OCI-LY3 (cell line): Measurements from ENCODE around the gene YPEL4.

Experiments used
- EZH2phosphoT487 ChIP-seq: fragments of 200-600 bp; shearing (Covaris generic); IDR thresholded peaks from 2 replicates; pipeline ENCODE4 v1.6.1; 2018; ENCODE audit warnings: antibody characterized with exemption, mixed run types, low read depth
- TF ChIP-seq, protein P1 (sequence below): fragments of 200-600, 300-600 bp; sonication (generic); IDR thresholded peaks from 2 replicates; pipeline ENCODE4 v1.5.1; 2014; ENCODE audit warnings: antibody characterized with exemption, low read length, low read depth

- no peak for TF ChIP-seq EZH2phosphoT487
- TF ChIP-seq, protein P1, sequence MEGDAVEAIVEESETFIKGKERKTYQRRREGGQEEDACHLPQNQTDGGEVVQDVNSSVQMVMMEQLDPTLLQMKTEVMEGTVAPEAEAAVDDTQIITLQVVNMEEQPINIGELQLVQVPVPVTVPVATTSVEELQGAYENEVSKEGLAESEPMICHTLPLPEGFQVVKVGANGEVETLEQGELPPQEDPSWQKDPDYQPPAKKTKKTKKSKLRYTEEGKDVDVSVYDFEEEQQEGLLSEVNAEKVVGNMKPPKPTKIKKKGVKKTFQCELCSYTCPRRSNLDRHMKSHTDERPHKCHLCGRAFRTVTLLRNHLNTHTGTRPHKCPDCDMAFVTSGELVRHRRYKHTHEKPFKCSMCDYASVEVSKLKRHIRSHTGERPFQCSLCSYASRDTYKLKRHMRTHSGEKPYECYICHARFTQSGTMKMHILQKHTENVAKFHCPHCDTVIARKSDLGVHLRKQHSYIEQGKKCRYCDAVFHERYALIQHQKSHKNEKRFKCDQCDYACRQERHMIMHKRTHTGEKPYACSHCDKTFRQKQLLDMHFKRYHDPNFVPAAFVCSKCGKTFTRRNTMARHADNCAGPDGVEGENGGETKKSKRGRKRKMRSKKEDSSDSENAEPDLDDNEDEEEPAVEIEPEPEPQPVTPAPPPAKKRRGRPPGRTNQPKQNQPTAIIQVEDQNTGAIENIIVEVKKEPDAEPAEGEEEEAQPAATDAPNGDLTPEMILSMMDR: no peak
Observed at GRCh38 chr11:57604296-57605027, 45.2 kb downstream of the YPEL4 start.
